Loucy (cell line): ENCODE results near the gene AIMP1.

Experiments
- CTCF ChIP-seq: fragments of 200-600 bp; sonication (generic); conservative IDR thresholded peaks from 2 replicates; pipeline ENCODE4 v1.5.1; 2014; ENCODE audit warnings: mild to moderate bottlenecking, antibody characterized with exemption, low read length
- EZH2phosphoT487 ChIP-seq: fragments of 200-600 bp; IDR thresholded peaks from 2 replicates; pipeline ENCODE4 v1.6.1; 2018; ENCODE audit warnings: antibody characterized with exemption, mild to moderate bottlenecking, moderate library complexity, borderline replicate concordance

- TF ChIP-seq CTCF (no peak), EZH2phosphoT487 (no peak)
These were observed 16.8 kb downstream of the AIMP1 start for GRCh38 chr4:106333186-106333585.
